Smooth muscle cell of the pulmonary artery (primary cell): Measurements from ENCODE around the gene GALNT1. TPM values are rescaled to one million over a fixed set of nuclear protein-coding genes. Genes with fewer than 3 reads are reported as not detected.

Experiments used
- total RNA-seq: library from RNA; depleted of rRNA; stranded (reverse); fragments of >200 nt; gene quantifications from 2 replicates; pipeline ENCODE4 v1.2.3, GENCODE V29; 2014

The GALNT1 gene
- total RNA-seq = 89.1 and 363 TPM in 2 replicates

DNA sequence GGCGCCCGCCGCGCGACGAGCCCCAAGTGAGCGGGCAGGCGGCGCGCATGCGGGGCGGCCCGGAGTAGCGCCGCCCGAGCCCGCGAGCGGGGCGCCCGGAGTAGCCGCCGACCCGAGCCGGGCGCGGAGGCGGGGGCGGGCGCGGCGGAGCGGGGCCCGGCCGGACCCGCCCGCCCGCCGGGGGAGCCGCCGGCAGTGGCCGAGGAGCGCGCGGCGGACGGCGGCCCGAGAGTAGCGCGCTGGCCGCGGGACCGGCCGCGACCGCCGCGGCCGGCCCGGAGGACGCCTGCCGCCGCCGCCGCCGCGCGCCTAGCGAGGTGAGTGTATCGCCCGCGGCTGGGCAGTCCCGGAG, at the start of gene GALNT1:
Gene GALNT1 (plus strand): TSS at position 195 of the 352 bp plus-strand sequence. CDS start 72,923 bp downstream, outside the sequence.

Other genes with a start within 250 kb of the GALNT1 start
- 22.3 and 26.8 TPM in 2 replicates for gene ZNF24, start 237.3 kb upstream of the GALNT1 start, total RNA-seq
- gene ZNF396, start 204.4 kb upstream of the GALNT1 start, total RNA-seq = 1.9 and 3.5 TPM in 2 replicates
- gene INO80C, start 83.8 kb upstream of the GALNT1 start, total RNA-seq = 2.7 and 6.5 TPM in 2 replicates